DMS53 (cell line): ENCODE data around the gene THTPA.
"Not testable (repeated sequence)": the region's sequence is repeated elsewhere in the genome, so short reads cannot be mapped to it uniquely, and the experiment has no call there.

Experiments used
- DNase-seq: peaks from one replicate; lab custom pipeline; 2025; lab: John Stamatoyannopoulos, UW

THTPA gene

DNA sequence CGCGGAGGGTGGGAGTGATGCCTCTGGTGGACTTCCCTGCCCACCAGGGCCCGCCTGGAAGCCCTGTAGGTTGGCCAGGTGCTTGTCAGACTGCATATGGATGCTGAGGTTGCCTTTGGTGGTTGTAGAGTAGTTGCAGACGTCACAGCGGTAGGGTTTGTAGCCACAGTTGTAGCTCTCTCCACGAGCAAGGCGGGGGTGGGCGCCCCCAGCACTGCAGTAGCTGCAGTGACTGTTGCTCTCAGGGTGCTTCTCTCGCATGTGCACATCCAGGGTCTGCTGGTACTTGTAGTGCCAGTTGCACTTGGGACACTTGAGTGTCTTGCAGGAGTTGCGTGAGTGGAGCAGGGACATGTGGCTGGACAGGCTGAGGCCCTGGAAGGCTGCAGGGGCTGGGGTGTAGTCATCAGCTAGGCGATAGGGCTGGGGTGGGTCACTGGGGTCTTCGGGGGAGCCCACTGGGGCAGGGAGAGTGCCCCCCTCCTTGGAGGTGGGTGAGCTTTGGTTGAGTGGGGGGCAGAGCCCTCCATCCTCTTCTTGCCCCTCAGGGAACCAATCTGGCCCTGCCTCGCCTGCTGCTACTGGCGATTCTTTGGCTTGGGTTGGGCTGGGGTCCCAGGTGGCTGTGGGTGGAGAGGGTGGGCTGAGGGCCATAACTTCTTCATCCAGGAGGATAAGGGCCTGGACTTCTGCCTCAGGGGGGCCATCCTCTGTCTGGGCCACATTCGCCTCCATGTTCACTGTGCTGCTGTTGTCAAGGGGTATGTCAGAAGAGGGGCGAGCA, 22.2 kb upstream of the THTPA start:
- no peak for DNase-seq

GRCh38 chr14:23535943-23536342, 20.1 kb upstream of the THTPA start:
- DNase-seq = no peak

DNA sequence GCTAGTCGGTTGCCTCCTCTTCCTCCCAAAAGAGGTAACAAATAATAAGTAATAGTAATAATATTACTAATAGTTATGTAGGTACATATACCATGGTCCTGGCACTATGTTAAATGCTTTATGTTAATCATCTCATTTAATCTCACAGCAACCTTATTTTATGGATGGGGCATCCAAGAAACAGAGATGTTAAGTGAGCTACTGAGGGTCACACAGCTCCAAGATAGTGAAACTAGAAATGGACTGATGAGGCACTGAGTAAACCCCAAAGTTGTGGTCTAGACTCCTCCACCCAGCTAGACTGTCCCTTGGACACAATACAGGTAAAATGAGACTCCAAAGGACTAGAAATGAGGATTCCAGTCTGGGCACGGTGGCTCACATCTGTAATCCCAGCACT, 19.6 kb upstream of the THTPA start:
- DNase-seq = no peak

GRCh38 chr14:23536906-23537305, 19.2 kb upstream of the THTPA start:
- DNase-seq = not testable (repeated sequence)

DNA sequence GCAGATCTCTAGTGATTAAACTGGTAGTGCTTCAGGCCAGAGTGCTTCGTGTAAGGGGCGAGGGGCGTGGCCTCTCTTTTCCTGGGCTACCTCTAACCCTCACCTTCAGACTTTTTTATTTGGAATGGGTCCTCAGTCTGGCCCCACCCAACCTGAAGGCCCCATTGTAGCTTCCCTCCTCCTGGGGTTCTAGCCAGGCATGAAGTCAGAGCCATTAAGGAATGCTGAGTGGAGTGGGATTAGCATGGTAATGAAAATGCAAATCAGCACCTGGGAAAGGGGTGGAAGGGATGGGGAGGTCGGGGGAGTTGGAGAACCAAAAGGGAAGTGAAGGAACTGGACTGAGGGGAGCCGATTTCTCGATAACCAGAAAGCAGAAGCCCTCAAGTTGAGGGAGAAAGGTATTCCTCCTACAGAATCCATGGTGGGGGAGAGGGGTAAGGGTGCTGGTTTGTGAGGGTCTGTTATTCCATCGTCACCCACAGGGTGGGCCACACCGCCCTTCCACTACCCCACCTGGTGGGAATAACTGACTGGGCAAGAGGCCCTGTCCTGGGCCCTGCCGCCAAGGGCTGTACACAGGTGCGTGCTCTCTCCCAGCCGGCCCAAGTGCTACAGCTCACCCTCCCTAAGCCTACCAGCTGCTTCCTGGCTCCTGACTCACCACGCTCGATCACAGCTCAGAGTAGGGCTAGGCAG, 18.6 kb upstream of the THTPA start:
- peak; percentile 73 for DNase-seq

DNA sequence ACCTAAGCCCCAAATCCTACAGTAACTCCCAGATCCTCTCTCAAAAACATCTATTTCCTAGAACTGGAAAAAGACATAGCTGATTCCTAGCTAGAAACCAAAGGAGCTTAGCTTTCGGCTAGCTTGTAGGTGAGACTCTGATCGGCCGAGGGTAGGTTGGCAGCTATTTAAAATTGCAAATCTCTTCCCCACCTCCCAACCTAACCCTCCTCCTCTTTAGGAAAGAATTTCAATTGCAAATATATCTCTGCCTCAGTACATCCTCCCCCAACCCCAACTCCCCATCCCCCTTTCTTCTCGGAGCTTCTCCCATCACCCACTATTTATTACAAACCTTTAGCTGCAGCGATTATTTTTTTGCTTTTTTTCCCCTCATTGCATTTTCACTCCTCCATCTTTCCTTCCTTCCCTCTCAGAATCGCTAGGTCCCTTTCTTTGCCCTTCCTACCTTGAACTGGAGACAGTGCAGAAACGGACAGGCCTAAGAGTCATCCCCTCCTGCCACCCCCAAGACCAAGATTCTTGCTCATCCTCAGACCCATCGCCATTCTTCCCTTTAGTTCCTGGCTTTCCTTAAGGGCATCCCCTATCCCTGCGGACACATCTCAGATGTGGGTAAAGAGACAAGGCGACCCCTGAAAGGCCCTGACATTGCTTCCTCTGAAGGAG, 17.9 kb upstream of the THTPA start:
- no peak for DNase-seq

DNA sequence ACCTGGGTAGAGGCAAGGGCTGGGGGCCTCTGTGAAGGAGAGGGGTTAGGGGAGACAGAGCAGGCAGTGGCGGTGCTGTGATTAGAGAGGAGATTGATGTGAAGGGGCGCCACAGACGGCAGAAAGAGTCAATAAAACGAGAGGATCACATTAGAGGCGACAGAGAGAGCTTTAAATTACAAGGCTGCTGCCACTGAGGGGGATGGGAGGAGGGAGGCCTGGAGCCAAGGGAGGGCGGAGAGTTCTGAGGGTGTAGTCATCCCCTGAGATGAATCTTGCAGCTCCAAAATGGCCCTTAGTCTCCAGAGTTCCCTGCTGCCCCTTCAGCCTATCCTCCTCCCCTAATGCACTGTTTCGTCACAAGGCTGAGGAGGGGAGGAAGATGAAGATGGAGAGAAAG, 17.3 kb upstream of the THTPA start:
- DNase-seq = no peak

- peak; percentile 51 for DNase-seq
Observed at GRCh38 chr14:23539248-23540140, 16.6 kb upstream of the THTPA start.

- DNase-seq = no peak
Observed at GRCh38 chr14:23540141-23540469, 16.0 kb upstream of the THTPA start.

- no peak for DNase-seq
Observed at GRCh38 chr14:23542261-23542660, 13.8 kb upstream of the THTPA start.

- DNase-seq = no peak
Observed at GRCh38 chr14:23543403-23543802, 12.7 kb upstream of the THTPA start.

DNA sequence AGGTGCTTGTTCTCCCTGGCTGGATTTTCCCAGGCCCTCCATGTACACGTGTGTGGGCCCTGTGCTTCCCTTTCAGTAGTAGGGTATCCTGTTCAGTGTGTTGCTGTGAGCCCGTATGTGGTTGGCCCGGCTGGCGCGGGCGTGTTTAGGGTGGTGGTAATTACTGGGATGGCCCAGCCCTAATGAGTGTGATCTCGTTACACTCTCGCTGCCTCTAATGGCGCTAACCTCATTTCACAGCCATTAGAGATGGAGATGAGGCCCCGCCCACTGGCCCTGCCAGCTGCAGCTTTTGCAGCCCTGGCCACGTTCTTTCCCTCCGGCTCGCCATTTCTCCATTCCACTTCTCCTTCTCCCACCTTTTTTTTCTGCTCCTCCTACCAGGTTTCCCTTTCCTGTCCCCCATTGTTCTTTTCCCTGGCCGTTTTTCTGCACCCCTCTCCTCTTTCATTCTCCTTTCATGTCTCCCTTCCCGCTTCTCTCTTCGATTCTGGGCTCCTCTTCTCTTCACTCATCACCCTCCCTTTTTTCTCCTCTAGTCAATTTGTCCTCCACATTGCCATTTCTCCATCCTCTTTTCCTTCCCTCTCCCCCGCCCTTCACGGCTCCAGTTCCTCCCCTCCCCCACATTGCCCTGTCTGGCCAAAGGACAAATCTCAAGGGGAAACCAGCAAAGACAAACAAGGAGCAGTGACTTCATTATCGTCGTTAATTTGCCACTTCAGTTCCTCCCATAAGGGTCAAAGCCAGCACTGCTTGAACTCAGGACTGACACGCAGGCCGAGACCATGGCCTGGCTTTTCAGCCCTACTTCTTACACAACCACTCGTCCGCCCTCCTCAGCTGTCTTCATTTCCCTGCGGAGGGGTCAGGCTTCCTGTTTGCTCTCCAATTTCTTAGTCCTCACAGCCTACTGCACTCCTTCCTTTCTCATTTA, 11.3 kb upstream of the THTPA start:
- peak; percentile 52 for DNase-seq

- no peak for DNase-seq
Observed at GRCh38 chr14:23545740-23546365, 10.2 kb upstream of the THTPA start.

DNA sequence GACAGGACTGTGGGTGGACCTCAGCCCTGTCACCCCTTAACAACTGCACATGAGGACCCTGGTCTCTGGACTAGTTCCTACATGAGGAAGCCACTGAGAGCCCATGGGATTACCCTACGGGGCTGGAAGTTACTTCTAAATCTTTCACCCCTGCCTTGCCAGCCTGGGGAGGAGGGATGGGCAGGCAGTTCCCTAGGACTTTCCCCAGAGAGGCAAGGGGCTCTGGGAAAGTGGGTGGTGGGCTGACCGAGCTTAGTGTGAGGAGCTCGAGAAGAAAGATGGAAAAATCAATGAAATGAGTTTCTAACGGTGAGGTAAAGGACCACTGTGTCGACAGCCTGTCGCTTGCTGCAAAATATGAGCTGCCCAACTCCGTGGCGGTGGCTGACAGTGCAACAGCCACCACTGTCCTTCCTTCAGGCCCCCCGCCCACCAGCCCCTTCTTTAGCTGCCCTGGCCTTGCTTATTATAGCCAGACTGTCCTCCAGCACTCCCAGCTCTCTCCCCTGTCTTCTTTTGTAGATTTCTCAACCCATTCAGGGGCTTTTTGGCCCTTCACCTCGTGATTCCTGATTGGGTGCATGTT, 9.5 kb upstream of the THTPA start:
- no peak for DNase-seq

- DNase-seq = no peak
Observed at GRCh38 chr14:23547924-23548323, 8.1 kb upstream of the THTPA start.

DNA sequence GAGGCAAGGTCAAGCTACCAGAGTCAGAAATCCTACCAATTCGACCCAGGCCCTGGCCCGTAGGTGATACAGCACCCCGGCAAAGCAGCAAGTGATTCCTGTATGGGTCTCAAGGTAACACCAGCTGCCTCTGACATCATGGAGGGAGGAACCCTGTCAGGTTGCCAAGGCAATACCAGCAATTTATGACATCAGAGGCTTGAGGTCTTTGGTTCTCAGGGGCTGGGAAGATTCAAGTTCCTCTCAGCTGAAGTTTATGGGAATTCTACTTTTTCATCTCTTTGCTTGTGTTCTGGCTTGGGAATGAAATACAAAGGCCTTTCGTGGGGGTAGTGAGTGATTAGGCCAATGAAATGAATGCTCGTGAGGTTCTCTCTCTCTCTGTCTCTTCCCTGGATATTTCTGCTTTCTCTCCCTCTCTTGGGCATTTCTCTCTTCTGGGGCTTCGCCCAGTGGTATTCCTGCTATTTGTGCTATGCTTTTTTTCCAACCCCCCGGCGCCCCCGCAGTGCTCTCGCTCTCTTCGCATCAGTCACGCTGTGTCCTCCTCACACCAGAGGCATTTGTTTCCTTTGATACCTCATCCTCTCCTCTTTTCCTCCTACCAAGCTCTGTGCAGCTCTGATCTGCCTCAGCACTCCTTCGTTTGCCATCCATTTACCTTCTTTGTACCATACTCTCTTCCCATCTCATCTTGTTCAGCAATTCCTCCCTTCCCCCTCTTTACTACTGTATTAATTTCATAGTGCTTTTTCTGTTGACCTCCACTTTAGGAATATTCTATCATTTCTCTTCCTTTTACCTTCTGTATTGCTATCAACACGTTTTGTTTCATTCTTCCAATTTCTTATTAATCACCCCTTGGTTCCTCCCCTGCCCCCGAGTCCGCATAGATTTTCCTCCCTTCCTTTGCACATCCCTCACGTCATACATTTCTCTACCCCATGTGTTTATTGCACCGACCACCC, 7.4 kb upstream of the THTPA start:
- peak; percentile 76 for DNase-seq

DNA sequence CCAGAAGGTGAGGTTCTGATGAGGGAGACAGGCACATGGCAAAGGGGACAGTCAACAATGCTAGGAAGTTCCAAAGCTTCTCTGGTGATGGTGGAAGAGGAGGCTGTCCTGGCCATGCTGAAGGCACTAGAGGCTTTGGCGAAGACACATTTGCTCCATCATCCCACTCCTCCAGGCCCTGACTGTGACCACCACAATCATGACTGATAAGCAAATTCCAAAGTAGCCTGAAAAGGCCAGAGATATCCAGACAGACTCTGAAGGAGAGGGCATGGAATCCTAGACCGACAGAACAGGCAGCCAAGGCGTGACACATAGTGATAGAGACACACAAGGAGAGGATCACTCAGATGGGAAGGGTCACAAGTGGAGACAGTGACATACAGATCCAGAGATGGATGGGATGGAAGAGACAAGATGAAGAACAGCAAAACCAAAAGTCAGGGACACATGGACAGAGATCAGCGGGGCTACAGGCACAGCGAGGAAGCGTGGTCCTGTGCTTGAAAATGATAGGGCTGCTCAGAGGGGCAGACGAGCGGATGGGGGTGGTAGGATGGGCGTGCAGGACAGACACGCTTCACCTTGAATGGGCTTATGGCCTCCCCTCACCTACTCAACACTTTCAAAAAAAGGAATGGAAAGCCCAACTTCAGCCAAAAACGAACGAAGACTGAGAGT, 5.8 kb upstream of the THTPA start:
- no peak for DNase-seq

DNA sequence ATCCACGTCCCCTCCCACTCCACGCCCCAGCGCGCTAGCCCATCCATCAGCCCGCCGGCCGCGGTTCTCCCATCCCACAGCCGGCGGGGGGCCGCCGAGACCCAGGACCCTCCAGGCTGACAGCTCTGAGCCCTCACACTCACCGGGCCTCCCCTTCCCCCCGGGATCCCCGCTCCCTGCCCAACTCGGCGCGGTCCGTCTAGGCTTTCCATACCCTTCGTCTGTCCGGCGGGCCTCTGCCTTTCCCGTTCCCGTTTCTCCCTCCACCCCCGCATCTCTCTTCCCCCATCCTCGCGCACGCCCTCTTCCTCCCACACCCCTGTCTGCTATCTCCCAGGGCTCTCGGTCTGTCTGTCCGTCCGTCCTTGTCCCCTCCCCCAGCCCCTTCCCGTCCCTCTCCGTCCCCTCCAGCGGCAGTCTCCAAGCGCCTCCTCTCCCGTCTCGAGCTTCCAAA, 5.2 kb upstream of the THTPA start:
- DNase-seq = peak; percentile 67
